GM18907 (cell line): Measurements from ENCODE around the gene RPS15.
"Not testable (repeated sequence)": the region's sequence is repeated elsewhere in the genome, so short reads cannot be mapped to it uniquely, and the experiment has no call there.

ENCODE experiments used
- ATAC-seq: cut with Tn5 transposase; IDR thresholded peaks from one replicate; pipeline ENCODE4 v1.9.1; 2021; ENCODE audit warnings: mild to moderate bottlenecking, moderate library complexity; ENCODE audit not compliant: unreplicated experiment

RPS15 gene

GRCh38 chr19:1433119-1434039 lies 4.8 kb upstream of the RPS15 start:
- no peak for ATAC-seq

- no peak for ATAC-seq
Measured at GRCh38 chr19:1434040-1434366, 4.2 kb upstream of the RPS15 start.

- ATAC-seq = no peak
Measured at GRCh38 chr19:1434577-1435060, 3.6 kb upstream of the RPS15 start.

GRCh38 chr19:1435378-1435989 lies 2.7 kb upstream of the RPS15 start:
- no peak for ATAC-seq

- ATAC-seq = no peak
Measured at GRCh38 chr19:1437609-1438008, 587 bp upstream of the RPS15 start.

GRCh38 chr19:1438933-1439354 lies 748 bp downstream of the RPS15 start:
- no peak for ATAC-seq

- ATAC-seq = not testable (repeated sequence)
Measured at GRCh38 chr19:1439525-1440417, 1.6 kb downstream of the RPS15 start.

- no peak for ATAC-seq
Measured at GRCh38 chr19:1440418-1440801, 2.2 kb downstream of the RPS15 start.

- ATAC-seq = no peak
Measured at GRCh38 chr19:1441022-1441426, 2.8 kb downstream of the RPS15 start.

- no peak for ATAC-seq
Measured at GRCh38 chr19:1441677-1442438, 3.7 kb downstream of the RPS15 start.

- ATAC-seq = peak; percentile 73
Measured at GRCh38 chr19:1445185-1445931, 7.2 kb downstream of the RPS15 start.

- ATAC-seq = no peak
Measured at GRCh38 chr19:1445932-1446712, 7.9 kb downstream of the RPS15 start.

- no peak for ATAC-seq
Measured at GRCh38 chr19:1446713-1447481, 8.7 kb downstream of the RPS15 start.

- ATAC-seq = no peak
Measured at GRCh38 chr19:1447504-1447903, 9.3 kb downstream of the RPS15 start.

- ATAC-seq = no peak
Measured at GRCh38 chr19:1447944-1448343, 9.7 kb downstream of the RPS15 start.

- no peak for ATAC-seq
Measured at GRCh38 chr19:1449467-1450442, 11.6 kb downstream of the RPS15 start, which contains the start of gene APC2. APC2 (plus strand) TSS chr19:1450121; CDS start chr19:1453002, 2,881 bp downstream.
